Measurements from ENCODE around the gene PEX3. TPM values are rescaled to one million over a fixed set of nuclear protein-coding genes. Genes with fewer than 3 reads are reported as not detected.

Gene PEX3
- total RNA-seq, 1 experiment from 2014 or later = 25.2 TPM

DNA sequence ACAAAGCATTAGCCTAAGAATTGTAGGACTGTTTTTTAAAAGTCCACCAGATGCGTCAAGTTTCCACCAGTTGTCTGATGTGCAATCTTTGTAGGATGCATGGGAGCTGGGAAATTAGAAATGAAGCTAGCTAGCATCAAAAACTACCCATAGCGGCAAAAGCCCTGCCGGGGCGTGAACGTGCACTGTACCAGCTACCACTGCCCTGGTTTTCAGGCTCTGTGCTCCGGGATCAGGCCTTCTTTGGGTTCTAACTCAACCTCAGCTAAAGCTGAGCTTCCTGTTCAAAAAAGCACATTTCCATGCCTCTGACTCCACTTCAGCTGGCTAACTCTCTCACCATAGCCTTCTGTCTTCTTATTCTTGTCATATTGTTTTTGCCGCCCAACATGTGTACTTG lies 87.8 kb downstream of the PEX3 start:
- no peak for DNase-seq (ENCODE audit: low read depth)

DNA sequence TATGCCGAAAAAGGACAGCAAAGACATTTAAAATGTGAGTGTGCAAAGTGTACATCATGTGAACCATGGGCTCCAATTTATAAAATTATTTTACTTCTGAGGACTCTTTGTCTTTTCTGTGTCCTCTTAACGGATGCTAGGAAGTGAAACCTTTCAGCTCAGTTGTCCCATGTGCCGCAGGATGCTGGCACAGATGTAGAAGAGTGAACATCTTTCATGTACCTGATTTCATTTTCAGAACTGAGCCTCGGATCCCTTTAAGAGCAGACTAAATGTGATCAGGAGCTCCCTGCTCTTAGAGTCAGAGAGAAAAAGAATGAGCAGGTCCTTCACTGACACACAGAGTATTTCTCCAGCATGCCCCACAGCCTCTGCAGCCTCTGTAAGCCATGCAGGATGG lies 88.5 kb downstream of the PEX3 start:
- DNase-seq (ENCODE audit: low read depth) = no peak

DNA sequence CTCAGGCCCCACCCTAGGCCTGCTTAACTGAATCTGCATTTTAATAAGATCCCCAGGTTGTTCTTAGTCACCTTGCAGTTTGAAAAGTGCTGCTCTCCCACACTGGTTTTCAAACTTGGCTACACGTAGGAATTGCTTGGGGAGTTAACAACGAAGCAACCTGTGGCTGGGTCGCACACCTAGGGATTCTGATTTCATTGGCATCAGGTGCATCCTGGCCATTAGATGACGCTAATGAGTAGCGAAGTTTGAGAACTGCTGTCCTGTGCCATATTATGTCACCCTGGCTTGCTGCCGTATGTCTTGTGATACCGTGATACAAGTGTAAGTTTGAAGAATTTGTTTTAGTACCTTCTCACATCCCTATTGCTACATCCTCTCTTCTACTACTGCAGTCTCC lies 89.1 kb downstream of the PEX3 start:
- DNase-seq (ENCODE audit: low read depth) = no peak

DNA sequence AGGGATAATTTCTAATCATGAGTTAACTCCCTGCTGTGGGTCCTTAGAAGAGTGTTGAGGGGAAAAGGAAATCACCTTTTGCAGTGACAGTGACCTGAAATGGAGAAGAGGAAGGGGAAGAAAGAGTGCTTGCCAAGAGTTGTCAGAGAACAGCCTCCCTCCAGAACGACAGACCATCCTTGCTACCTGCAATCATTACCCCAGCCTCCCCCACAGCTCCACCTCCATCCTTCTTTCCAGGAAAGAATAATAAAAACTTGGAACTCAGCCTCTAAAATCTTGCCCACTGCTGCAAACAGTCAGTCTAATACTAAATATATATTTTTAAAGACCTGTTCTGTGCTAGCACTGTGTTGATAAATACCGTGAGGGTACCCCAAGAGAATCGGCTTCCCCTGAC lies 89.6 kb downstream of the PEX3 start:
- DNase-seq (ENCODE audit: low read depth) = no peak

Other genes with a start within 250 kb of the PEX3 start
- gene ADAT2, start 110 bp upstream of the PEX3 start, total RNA-seq (2014; rRNA removed; shearing (Covaris generic)) = 5.4 and 10.6 TPM in 2 replicates
- 49.3 and 50.1 TPM in 2 replicates for gene FUCA2, start 60.9 kb downstream of the PEX3 start, total RNA-seq (2014; rRNA removed; shearing (Covaris generic))
- 14.6 and 30.3 TPM in 2 replicates for gene PHACTR2, start 227.2 kb downstream of the PEX3 start, total RNA-seq (2014; rRNA removed; shearing (Covaris generic))